GM21717 (cell line): Measurements from ENCODE around the gene CABCOCO1.
A peak's percentile ranks its signal among the peaks of the same experiment; 100 is the strongest.

ENCODE experiments used
- ATAC-seq: cut with Tn5 transposase; IDR thresholded peaks from one replicate; pipeline ENCODE4 v1.9.1; 2021; ENCODE audit warnings: mild to moderate bottlenecking, moderate library complexity; ENCODE audit not compliant: unreplicated experiment

The CABCOCO1 gene

GRCh38 chr10:61779950-61780659 is 117.4 kb downstream of the CABCOCO1 start:
- ATAC-seq: no peak

- no peak for ATAC-seq
Observed at GRCh38 chr10:61780732-61781131, 118.0 kb downstream of the CABCOCO1 start.

- ATAC-seq: no peak
Observed at GRCh38 chr10:61781969-61782403, 119.3 kb downstream of the CABCOCO1 start.

- no peak for ATAC-seq
Observed at GRCh38 chr10:61784354-61785133, 121.8 kb downstream of the CABCOCO1 start.

- ATAC-seq: no peak
Observed at GRCh38 chr10:61785473-61786105, 122.9 kb downstream of the CABCOCO1 start.

- ATAC-seq: peak; percentile 99
Observed at GRCh38 chr10:61786728-61787127, 124.0 kb downstream of the CABCOCO1 start.

GRCh38 chr10:61787170-61787569 is 124.4 kb downstream of the CABCOCO1 start:
- no peak for ATAC-seq

- no peak for ATAC-seq
Observed at GRCh38 chr10:61789031-61789430, 126.3 kb downstream of the CABCOCO1 start.

- ATAC-seq: no peak
Observed at GRCh38 chr10:61791216-61791615, 128.5 kb downstream of the CABCOCO1 start.

- no peak for ATAC-seq
Observed at GRCh38 chr10:61792097-61792716, 129.5 kb downstream of the CABCOCO1 start.

GRCh38 chr10:61792921-61793320 is 130.2 kb downstream of the CABCOCO1 start:
- no peak for ATAC-seq

GRCh38 chr10:61793760-61794703 is 131.3 kb downstream of the CABCOCO1 start:
- ATAC-seq: no peak

- ATAC-seq: no peak
Observed at GRCh38 chr10:61795147-61795546, 132.4 kb downstream of the CABCOCO1 start.

GRCh38 chr10:61795551-61795950 is 132.8 kb downstream of the CABCOCO1 start:
- no peak for ATAC-seq

GRCh38 chr10:61796785-61797184 is 134.1 kb downstream of the CABCOCO1 start:
- no peak for ATAC-seq

- ATAC-seq: no peak
Observed at GRCh38 chr10:61797304-61798153, 134.8 kb downstream of the CABCOCO1 start.

- no peak for ATAC-seq
Observed at GRCh38 chr10:61798713-61799112, 136.0 kb downstream of the CABCOCO1 start.

GRCh38 chr10:61801484-61801883 is 138.8 kb downstream of the CABCOCO1 start:
- ATAC-seq: no peak

GRCh38 chr10:61803269-61803668 is 140.5 kb downstream of the CABCOCO1 start:
- ATAC-seq: no peak
